GM21529 (cell line): ENCODE measurements around the gene NELL2.

Source experiments
- ATAC-seq: cut with Tn5 transposase; IDR thresholded peaks from one replicate; pipeline ENCODE4 v1.9.1; 2021; ENCODE audit not compliant: unreplicated experiment

NELL2 gene

GRCh38 chr12:44551631-44552030 is 324.5 kb downstream of the NELL2 start:
- ATAC-seq, result no peak

- no peak for ATAC-seq
These were observed 325.7 kb downstream of the NELL2 start for GRCh38 chr12:44550377-44550776.

DNA sequence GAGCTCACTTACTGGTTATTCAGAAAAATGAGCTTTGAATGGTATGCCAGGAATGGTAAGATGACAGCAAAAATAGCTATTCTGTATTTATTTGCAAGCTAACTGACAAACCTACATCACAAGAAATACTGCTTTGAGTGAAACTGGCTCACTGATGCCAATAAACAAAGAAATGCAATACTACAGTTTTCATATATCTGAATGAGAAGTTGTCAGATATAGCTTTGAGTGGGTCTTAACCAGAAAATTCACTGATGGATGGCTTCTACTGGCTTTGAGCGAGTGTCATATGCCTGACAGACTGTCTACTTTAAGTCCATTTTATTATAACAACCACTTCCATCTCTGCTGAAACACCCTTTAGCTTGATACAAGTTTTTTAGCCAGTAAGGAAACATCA is 330.1 kb downstream of the NELL2 start:
- no peak for ATAC-seq

DNA sequence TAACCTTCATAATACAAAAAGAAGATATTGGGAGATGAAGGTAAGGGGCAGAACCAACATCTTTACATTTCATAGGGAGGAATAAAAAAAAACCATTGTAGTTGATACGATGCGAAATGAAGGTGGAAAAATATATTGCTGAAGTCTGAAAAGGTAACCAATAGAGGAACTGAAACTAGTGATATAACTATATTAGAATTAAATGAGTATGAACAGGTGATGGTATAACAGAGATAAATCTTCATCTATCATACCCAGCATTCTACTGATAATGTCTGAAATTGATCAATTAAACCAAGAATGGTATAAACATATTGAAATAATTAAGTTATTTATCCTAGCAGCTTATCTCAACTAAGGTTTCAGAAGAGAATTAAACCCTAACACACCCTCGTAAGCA is 332.1 kb downstream of the NELL2 start:
- ATAC-seq, result no peak

GRCh38 chr12:44542716-44543115 is 333.4 kb downstream of the NELL2 start:
- ATAC-seq, result no peak

DNA sequence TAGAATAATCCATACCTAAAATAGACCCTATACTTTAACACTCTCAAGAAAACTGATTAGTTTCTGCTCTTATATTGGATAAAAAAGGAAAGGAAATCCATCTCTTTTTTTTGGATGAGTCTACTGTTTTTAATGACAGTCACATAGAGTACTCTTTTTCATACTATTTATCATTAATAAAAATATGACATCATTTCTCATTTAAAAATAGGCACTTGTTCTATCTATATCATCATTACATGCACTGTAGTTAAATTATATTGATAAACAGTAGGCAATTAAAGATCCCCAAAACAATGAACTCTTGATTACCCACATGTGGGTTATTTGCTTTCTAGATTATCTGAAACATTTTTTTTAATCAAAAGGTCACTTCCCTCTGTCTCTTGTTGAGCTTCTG is 338.8 kb downstream of the NELL2 start:
- ATAC-seq, result no peak

DNA sequence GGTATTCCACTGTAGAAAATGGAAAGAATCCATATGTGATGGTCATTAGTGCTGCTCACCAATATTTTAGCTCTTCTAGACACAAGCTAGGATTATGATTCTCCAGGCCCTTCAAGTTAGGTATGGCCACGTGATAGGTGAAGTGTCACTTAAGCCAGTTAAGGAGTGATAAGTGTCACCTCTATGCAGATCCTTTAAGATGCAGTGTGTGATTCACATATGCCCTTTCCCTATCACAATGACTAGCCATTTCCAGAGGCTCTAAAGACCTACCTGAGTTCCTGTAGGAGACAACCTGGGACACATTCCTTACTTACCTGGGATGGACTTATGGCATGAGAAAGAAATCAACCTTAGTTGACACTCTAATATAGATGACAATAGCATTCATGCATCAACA is 343.2 kb downstream of the NELL2 start:
- ATAC-seq, result no peak

DNA sequence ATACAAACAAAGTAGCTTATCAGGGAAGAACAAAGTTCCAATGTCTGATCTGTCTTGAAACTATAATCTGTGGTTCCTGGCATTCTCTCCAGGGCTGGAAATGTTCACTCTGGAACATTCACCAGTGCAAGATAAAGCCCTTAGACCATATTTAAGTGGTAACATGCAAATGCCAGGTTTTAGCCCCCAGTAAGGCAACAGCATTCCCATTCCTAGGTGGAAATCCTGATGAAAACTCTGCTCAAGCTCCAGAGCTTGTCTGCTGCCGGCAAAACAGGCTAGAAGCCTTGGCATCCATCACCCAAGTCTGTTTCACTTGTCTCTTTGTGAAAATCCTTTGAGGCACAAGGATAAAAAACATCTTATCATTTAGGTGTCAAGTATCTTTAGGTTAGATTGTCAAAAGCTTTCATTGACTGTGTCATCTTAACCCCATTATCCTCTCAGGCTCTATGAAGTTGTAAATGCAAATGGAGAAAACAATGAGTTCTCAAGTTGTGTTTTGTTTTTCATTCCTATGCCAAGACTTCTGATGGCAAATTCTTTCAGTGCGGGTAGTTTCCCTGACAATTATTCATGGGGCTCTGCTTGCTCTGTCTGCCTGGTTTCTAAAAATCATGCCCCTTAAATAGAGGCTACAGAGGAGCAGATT is 344.7 kb downstream of the NELL2 start:
- no peak for ATAC-seq

DNA sequence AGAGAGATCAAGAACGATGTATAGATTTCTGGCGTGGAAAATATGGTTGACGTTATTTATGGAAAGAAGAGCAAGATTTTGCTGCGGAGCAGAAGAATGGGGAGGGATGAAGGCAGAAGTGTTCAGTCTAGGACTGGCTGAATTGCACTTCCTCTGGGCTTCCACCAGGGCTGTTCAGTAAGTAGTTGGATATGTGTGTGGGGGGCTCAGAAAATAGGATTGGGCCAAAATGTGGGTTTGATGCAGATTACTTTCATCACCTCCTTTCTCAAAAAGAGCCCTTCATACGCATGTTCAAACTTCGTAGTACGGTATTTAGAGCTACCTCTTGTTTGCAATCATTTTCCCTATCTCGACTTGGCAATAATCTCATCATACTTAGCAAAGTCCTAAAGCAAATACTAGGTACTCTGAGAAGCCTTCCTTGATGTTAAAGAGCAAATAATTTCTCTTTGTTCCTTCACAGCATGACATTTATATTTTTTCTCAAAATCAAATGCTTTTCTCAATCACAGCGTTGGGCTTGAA is 349.4 kb downstream of the NELL2 start:
- no peak for ATAC-seq

DNA sequence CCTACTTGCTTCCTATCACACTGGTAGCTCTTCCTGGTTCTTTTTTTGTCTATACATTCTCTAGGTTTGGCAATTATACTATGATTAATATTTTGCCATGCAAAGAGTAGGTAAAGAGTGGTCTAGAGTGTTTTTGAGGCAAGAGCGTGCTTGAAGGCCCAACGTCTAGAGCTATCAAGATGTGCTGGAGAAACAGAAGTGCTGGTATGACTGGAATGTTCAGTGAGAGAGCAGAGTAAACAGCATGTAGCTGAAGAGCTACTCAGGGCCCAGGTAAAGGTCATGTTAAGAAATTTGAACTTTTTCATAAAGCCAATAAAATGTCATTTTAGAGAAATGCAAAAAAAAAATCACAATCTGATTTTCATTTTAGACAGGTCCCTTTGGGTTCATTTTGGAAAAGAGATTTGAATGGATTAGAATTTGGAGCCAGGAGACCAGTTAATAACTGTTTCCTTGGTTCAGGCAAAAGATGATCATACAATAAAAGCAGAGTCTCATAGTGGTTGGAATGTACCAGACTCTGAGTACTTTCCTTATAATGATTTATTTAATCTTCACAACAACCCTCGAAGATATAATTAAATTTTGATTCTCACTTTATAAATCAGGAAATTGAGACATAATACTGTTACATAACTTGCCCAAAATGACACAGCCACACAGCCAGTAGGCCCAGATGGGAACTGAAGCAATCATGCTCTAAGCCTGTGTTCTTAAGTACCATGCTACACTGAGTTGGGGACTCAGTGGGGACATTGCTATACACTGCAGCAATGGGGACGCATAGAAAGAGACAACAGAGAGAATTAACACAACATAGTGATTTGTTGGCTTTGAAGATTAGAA is 350.1 kb downstream of the NELL2 start:
- ATAC-seq, result no peak

DNA sequence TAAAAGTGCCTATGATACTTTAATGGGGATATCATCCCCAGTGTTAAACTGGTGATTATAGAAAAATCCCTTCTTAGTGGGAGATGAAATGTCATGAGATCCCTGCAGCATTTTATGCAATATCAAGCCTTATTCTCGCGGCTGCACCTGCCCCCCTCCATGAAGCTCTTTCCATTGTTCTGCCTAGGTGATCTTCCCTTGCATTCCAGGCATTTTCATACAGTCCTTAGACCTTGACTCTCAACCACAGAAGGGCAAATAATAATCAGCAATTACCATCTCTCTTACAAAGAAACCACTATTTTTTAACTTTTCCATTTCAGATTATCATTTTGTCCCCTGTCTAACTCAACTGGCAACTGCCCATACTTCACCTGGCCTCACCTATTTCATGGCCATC is 352.3 kb downstream of the NELL2 start:
- ATAC-seq, result no peak

GRCh38 chr12:44521702-44522101 is 354.4 kb downstream of the NELL2 start:
- ATAC-seq, result no peak

GRCh38 chr12:44519931-44520330 is 356.2 kb downstream of the NELL2 start:
- no peak for ATAC-seq

DNA sequence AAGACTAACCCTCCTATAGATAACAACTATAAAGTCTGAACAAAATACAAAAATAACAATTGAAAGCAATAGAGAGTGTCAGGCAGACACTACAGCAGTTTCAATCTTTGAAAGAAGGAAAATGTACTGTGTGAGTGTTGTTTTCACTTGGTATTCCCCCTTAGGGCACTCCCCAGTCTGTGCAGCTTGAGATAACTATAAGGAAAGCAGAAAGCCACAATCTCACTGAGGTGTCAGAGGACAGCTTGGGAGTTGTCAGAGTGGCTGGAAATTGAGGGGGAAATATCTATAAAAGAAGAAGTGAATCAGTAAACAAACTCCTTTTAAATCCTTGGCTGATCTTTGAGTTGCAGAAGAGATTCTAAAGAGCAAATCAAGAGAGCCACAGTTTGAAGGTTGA is 364.8 kb downstream of the NELL2 start:
- no peak for ATAC-seq

DNA sequence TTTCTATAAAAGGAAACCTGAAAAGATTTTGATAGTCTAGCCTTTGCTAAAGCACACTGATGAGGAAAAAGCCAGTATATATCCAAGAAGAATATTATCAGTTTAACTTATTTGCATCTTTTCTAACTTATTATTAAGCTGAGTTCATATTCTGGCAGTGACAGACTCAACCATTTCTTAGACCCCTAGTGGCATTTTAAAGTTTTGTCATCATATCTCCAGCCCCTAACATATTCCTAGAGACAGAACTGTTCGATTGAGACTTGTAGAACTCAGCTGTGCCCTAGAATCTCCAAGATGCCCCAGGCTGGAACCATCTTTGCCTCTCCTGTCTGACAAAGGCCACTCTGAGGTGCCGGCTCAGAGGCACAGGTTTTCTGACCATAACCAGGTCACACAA is 365.6 kb downstream of the NELL2 start:
- no peak for ATAC-seq

DNA sequence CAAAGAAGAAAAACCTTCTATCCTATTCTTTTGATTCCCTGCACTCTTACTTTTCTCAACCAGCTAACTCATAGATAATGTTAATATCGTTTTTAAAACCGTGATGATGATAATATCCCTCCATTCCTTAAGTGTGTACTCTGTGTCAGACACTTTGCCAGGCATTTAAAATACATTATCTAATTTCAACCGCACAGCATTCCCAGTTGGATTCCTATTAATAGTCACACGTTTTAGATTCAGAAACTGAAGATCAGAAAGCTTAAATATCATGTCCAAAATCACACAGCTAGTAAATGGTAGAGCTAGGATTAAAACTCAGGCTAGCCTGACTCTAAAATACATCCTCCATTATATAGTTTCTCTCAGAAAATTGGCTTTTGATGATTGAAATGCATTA is 366.0 kb downstream of the NELL2 start:
- no peak for ATAC-seq

DNA sequence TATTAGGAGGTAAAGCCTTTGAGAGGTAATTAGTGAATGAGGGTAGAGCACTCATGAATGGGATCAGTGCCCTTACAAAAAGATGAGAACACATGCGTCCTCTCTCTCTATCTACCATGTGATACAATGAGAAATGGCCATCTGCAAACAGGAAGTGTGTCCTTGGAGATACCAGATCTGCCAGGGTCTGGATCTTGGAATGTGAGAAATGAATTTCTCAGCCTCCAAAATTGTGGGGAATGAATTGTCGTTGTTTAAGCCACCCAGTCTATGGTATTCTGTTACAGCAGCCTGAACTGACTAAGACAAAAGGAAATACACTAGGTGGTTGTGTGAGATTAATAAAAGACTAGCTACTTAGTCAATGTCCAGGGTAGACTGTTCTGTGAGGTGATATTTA is 366.6 kb downstream of the NELL2 start:
- no peak for ATAC-seq

GRCh38 chr12:44507461-44507860 is 368.7 kb downstream of the NELL2 start:
- no peak for ATAC-seq

- no peak for ATAC-seq
These were observed 371.3 kb downstream of the NELL2 start for GRCh38 chr12:44504799-44505198.

DNA sequence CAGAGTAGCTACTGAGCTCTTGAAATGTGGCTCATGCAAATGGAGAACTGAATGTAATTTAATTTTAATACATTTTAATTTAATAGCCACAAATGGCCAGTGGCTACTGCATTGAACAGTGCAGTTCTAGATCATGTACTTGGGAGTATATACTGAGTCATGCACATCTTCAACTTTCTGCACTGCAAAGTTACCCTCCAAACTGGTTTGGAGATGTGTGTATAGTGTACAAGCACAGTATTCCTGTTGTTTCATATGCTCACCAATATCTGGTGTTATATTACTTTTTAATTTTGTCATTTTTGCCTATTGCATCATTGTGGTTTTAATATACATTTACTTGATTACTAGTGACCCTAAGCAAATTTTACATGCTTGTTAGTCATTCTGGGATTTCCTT is 372.8 kb downstream of the NELL2 start:
- no peak for ATAC-seq

GRCh38 chr12:44502681-44503080 is 373.4 kb downstream of the NELL2 start:
- no peak for ATAC-seq

- no peak for ATAC-seq
These were observed 375.7 kb downstream of the NELL2 start for GRCh38 chr12:44500423-44500822.
